ENCODE data around the gene SORCS1. TPM values are rescaled to one million over a fixed set of nuclear protein-coding genes. Genes with fewer than 3 reads are reported as not detected.

Gene SORCS1
- total RNA-seq, 1 experiment from 2014 or later, result 1.7 TPM

DNA sequence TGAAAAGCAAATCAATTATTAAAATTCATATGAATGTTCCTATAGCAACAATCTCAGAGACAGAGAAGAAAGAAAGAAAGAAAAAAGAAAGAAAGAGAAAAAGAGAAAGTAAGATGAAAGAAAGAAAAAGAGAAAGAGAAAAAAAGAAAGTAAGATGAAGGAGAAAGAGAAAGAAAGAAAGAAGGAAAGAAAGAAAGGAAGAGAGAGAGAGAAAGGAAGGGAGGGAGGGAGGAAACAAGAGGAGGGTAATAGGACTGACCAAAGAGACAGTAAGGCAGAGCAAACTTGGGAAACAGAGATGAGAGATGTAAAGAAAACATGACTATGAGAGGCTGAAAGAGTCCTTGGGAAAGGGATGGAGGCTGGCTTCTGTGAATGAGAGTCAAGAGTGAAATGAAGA lies 458.4 kb downstream of the SORCS1 start:
- no peak overlapping the region for H3T11ph ChIP-seq (ENCODE audit: low read length)
- H2BK5ac ChIP-seq (ENCODE audit: insufficient read length, low read length), result no peak overlapping the region
- no peak overlapping the region for H2AFZ ChIP-seq (ENCODE audit: low read length)
- H3K23me2 ChIP-seq (ENCODE audit: insufficient read length, low read depth, low read length, poor library complexity, severe bottlenecking), result no peaks in the 10 kb centered on the region
- Mint-ChIP-seq H3K9me3 (no peaks in the 10 kb centered on the region), H3K27me3 (ENCODE audit: low read depth) (peaks cover 10% of the 10 kb centered on the region), H3K4me3 (no peak overlapping the region), H3K4me1 (peaks cover 36 to 38% of the 10 kb centered on the region in 2 experiments), H3K36me3 (ENCODE audit: insufficient read depth in 1 of 3, low read depth in 3 of 3) (peaks cover 0 to 2% (median 0%) of the 10 kb centered on the region in 3 experiments; a peak in 1 of 7 replicates), H3K27ac (no peak overlapping the region)
- H4K20me1 ChIP-seq (ENCODE audit: control insufficient read depth, insufficient read depth, insufficient read length), result no peaks in the 10 kb centered on the region
- H2AK5ac ChIP-seq (ENCODE audit: insufficient read length, low read length), result no peak overlapping the region
- H3K4me2 ChIP-seq (ENCODE audit: insufficient read depth, insufficient read length, low read length), result no peak overlapping the region
- H4K5ac ChIP-seq (ENCODE audit: insufficient read length, low read depth, low read length), result no peak overlapping the region
- H2BK120ac ChIP-seq (ENCODE audit: low read depth, low read length, poor library complexity, severe bottlenecking), result no peak overlapping the region
- no peaks in the 10 kb centered on the region for H3K27me3 ChIP-seq (ENCODE audit: insufficient read depth, low read length)
- no peak for DNase-seq
- no peak overlapping the region for H2BK20ac ChIP-seq (ENCODE audit: low read depth, low read length, poor library complexity, severe bottlenecking)
- no peaks in the 10 kb centered on the region for H3K79me2 ChIP-seq (ENCODE audit: insufficient read depth, low read length)
- H3K79me1 ChIP-seq (ENCODE audit: insufficient read depth, low read depth, low read length, poor library complexity, severe bottlenecking), result no peaks in the 10 kb centered on the region
- no peak overlapping the region for H3K27ac ChIP-seq (ENCODE audit: insufficient read length, low read depth, low read length)
- H2BK15ac ChIP-seq (ENCODE audit: low read depth, low read length), result no peak overlapping the region
- no peak overlapping the region for H3K56ac ChIP-seq (ENCODE audit: insufficient read length, low read depth, low read length)
- no peaks in the 10 kb centered on the region for H3K9me3 ChIP-seq (ENCODE audit: control insufficient read depth, low read depth, low read length)
- no peak overlapping the region for H4K91ac ChIP-seq (ENCODE audit: insufficient read length, low read depth, low read length)
- H3K4ac ChIP-seq (ENCODE audit: low read depth, low read length), result no peak overlapping the region
- no peak overlapping the region for H3K18ac ChIP-seq (ENCODE audit: insufficient read length, low read depth, low read length)
- no peak overlapping the region for H2BK12ac ChIP-seq (ENCODE audit: insufficient read length, low read depth, low read length)
- no peak overlapping the region for H3K23ac ChIP-seq (ENCODE audit: insufficient read length, low read depth, low read length)
- H4K8ac ChIP-seq (replicated peaks; ENCODE audit: insufficient read length, low read depth, low read length), result no peak overlapping the region
- H3K9ac ChIP-seq (ENCODE audit: extremely low read depth, insufficient read length, low read length), result no peak overlapping the region
- TF ChIP-seq, protein P1, sequence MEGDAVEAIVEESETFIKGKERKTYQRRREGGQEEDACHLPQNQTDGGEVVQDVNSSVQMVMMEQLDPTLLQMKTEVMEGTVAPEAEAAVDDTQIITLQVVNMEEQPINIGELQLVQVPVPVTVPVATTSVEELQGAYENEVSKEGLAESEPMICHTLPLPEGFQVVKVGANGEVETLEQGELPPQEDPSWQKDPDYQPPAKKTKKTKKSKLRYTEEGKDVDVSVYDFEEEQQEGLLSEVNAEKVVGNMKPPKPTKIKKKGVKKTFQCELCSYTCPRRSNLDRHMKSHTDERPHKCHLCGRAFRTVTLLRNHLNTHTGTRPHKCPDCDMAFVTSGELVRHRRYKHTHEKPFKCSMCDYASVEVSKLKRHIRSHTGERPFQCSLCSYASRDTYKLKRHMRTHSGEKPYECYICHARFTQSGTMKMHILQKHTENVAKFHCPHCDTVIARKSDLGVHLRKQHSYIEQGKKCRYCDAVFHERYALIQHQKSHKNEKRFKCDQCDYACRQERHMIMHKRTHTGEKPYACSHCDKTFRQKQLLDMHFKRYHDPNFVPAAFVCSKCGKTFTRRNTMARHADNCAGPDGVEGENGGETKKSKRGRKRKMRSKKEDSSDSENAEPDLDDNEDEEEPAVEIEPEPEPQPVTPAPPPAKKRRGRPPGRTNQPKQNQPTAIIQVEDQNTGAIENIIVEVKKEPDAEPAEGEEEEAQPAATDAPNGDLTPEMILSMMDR (conservative IDR thresholded peaks at IDR 0.05), result no peak
- H3K14ac ChIP-seq (ENCODE audit: insufficient read depth, low read length), result no peak overlapping the region
- H3K4me1 ChIP-seq (ENCODE audit: insufficient read depth, low read length), result peaks cover 4% of the 10 kb centered on the region; the same call in 1 of the 2 replicates

Measured in H9 (cell line).